Measurements from ENCODE around the gene TMEM184A.

Gene TMEM184A

GRCh38 chr7:1540776-1541271, 15.2 kb downstream of the TMEM184A start:
- H3K27ac ChIP-seq, result no peak overlapping the region

GRCh38 chr7:1539882-1540775, 15.9 kb downstream of the TMEM184A start:
- peaks cover 35 to 72% (median 57%) of the 10 kb centered on the region in 3 donors for H3K36me3 ChIP-seq
- no peaks in the 10 kb centered on the region for H3K27me3 ChIP-seq
- intact Hi-C loops (cut with DNase I; ENCODE audit: low total_unique reads), result no loop called here
- no peaks in the 10 kb centered on the region for H3K9me3 ChIP-seq
- TF ChIP-seq CTCF (IDR thresholded peaks at IDR 0.05), result no peak
- peak in 1 of 2 donors; percentile 72 for DNase-seq
- no peak overlapping the region for H3K4me3 ChIP-seq
- H3K27ac ChIP-seq, result peak overlapping the region; percentile 99 to 100
- H3K4me1 ChIP-seq, result peaks cover 5 to 51% (median 37%) of the 10 kb centered on the region in 4 donors

More at GRCh38 chr7:1540776-1541271, 15.2 kb downstream of the TMEM184A start:
- no peaks in the 10 kb centered on the region for H3K27me3 ChIP-seq
- peaks cover 35 to 70% (median 60%) of the 10 kb centered on the region in 3 donors for H3K36me3 ChIP-seq
- H3K9me3 ChIP-seq, result no peaks in the 10 kb centered on the region
- H3K4me1 ChIP-seq, result peaks cover 5 to 44% (median 34%) of the 10 kb centered on the region in 4 donors
- no peak for TF ChIP-seq CTCF (IDR thresholded peaks at IDR 0.05)
- intact Hi-C loops (cut with DNase I; ENCODE audit: low total_unique reads), result no loop called here
- peak in 1 of 2 donors; percentile 69 for DNase-seq
- no peak overlapping the region for H3K4me3 ChIP-seq

GRCh38 chr7:1539181-1539881, 16.7 kb downstream of the TMEM184A start:
- H3K27ac ChIP-seq, result peak overlapping the region; percentile 99 to 100
- intact Hi-C loops (cut with DNase I; ENCODE audit: low total_unique reads), result no loop called here
- H3K4me3 ChIP-seq, result peak overlapping the region; percentile 62 to 76
- peak in 1 of 2 donors; percentile 80 for DNase-seq
- H3K9me3 ChIP-seq, result no peaks in the 10 kb centered on the region
- H3K27me3 ChIP-seq, result no peaks in the 10 kb centered on the region
- peaks cover 9 to 57% (median 40%) of the 10 kb centered on the region in 4 donors for H3K4me1 ChIP-seq
- H3K36me3 ChIP-seq, result peaks cover 32 to 65% (median 49%) of the 10 kb centered on the region in 3 donors
- TF ChIP-seq CTCF (IDR thresholded peaks at IDR 0.05), result no peak

GRCh38 chr7:1538544-1539180, 17.3 kb downstream of the TMEM184A start:
- Histone ChIP-seq H3K4me3 (peak overlapping the region; percentile 62 to 76), H3K4me1 (peaks cover 15 to 64% (median 47%) of the 10 kb centered on the region in 4 donors), H3K27me3 (no peaks in the 10 kb centered on the region), H3K27ac (peak overlapping the region; percentile 99 to 100), H3K9me3 (no peaks in the 10 kb centered on the region), H3K36me3 (peaks cover 30 to 59% (median 43%) of the 10 kb centered on the region in 3 donors)
- intact Hi-C loops (cut with DNase I; ENCODE audit: low total_unique reads), result no loop called here
- no peak for DNase-seq
- TF ChIP-seq CTCF (IDR thresholded peaks at IDR 0.05), result no peak

Data from tibial artery (tissue), 4 donors.